ENCODE measurements around the gene KCNJ5.

The KCNJ5 gene

GRCh38 chr11:128962896-128963295 is 71.7 kb downstream of the KCNJ5 start:
- no peak for DNase-seq

DNA sequence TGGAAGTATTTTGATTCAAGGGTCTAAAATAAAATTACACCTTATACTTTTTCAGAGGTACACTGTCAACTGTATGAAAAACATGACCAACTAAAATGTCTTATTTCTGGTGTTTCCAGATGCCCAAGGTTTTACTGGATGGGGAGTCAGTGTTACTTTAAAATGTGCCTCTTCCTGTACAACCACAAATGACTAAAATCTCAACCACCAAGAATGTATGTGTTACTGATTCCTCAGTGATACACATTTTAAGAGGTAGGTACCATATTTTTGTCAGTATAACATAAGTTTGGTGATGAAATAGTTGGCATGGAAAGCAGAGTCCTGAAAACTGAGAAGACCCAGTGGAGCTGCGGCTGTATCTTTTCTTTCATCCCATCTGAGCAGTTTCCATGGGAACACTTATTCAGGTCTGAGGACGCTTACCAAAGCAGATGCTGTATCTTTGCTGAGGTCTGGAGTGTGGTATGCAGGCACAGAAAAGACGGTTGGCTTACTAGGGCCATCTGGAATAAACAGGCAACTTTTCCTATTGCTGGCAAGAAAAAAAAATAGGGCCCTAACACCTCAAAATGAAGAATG is 72.7 kb downstream of the KCNJ5 start:
- no peak for DNase-seq

GRCh38 chr11:128964463-128964930 is 73.3 kb downstream of the KCNJ5 start:
- DNase-seq, result no peak

DNA sequence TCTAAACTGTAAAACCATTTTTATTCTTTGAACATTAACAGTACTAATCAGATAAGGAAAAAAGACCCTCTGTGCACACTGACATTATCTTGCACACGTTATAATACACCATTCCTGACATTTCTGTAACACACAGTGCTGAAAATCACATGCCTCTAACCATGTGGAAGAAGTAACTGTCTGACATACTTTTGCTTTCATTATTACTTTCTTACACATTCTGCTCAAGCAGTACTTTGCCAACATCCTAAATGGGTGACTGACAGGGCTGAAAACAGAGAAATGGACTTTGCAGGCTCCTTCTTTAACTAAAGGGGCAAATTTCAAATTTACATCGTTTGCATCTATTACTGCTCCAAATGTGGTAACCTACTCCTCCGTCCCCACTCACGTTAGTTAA is 74.3 kb downstream of the KCNJ5 start:
- DNase-seq, result peak in 3 of 4 experiments; percentile 10 to 51 (median 20)

GRCh38 chr11:128967578-128967977 is 76.4 kb downstream of the KCNJ5 start:
- no peak for DNase-seq

- DNase-seq, result no peak
Measured at GRCh38 chr11:128968916-128969315, 77.8 kb downstream of the KCNJ5 start.

Measured in suppressor macrophage (primary cell).